HepG2 (cell line): ENCODE measurements around the gene OR6V1.

ENCODE experiments used
- CTCF ChIP-seq: sonication (generic); formaldehyde crosslinking; IDR thresholded peaks from 2 replicates; pipeline ENCODE4 v1.5.0; 2020; ENCODE audit warnings: mild to moderate bottlenecking, missing genetic modification reagents, moderate library complexity
- EZH2 ChIP-seq: conservative IDR thresholded peaks from 2 replicates; pipeline ENCODE4 v1.6.1; 2012; ENCODE audit warnings: mild to moderate bottlenecking, low read depth, low read length, moderate library complexity
- PHF20 ChIP-seq: sonication (generic); formaldehyde crosslinking; IDR thresholded peaks from 2 replicates; pipeline ENCODE4 v1.5.0; 2020; ENCODE audit warnings: mild to moderate bottlenecking, missing genetic modification reagents
- POLR2A ChIP-seq, 2 experiments: IDR thresholded peaks; 2 replicates each; pipeline ENCODE4 v1.6.1; 2011; ENCODE audit warnings: low read depth in 2 of 2, low read length in 2 of 2, mild to moderate bottlenecking in 1 of 2, moderate library complexity in 1 of 2; ENCODE audit not compliant: insufficient read depth in 1 of 2
- REST ChIP-seq, 2 experiments: IDR thresholded peaks; 2 replicates each; pipeline ENCODE4 v1.6.1; 2011 to 2012; ENCODE audit warnings: low read length in 2 of 2, borderline replicate concordance in 1 of 2, low read depth in 1 of 2, mild to moderate bottlenecking in 1 of 2, moderate library complexity in 1 of 2
- RFX5 ChIP-seq: IDR thresholded peaks from 2 replicates; pipeline ENCODE4 v1.6.1; 2011; ENCODE audit warnings: low read depth, low read length, improper control_type of control experiment
- ZBTB1 ChIP-seq: sonication (generic); formaldehyde crosslinking; IDR thresholded peaks from 2 replicates; pipeline ENCODE4 v1.4.0; 2020; ENCODE audit warnings: missing genetic modification reagents, borderline replicate concordance
- ZNF10 ChIP-seq: sonication (generic); formaldehyde crosslinking; IDR thresholded peaks from 2 replicates; pipeline ENCODE4 v1.4.0; 2020; ENCODE audit warnings: mild to moderate bottlenecking, low read depth, missing genetic modification reagents, borderline replicate concordance
- ZNF274 ChIP-seq: sonication (generic); formaldehyde crosslinking; IDR thresholded peaks from 2 replicates; pipeline ENCODE4 v1.5.1; 2020; ENCODE audit warnings: mild to moderate bottlenecking, missing genetic modification reagents
- ZNF512B ChIP-seq: sonication (generic); formaldehyde crosslinking; IDR thresholded peaks from 2 replicates; pipeline ENCODE4 v1.5.1; 2020; ENCODE audit warnings: missing genetic modification reagents, mild to moderate bottlenecking, borderline replicate concordance
- ZNF7 ChIP-seq: IDR thresholded peaks from 2 replicates; pipeline ENCODE4 v1.6.1; 2016; ENCODE audit warnings: missing biosample characterization, missing genetic modification reagents
- ZSCAN25 ChIP-seq: sonication (generic); formaldehyde crosslinking; IDR thresholded peaks from 2 replicates; pipeline ENCODE4 v1.8.0; 2022; ENCODE audit warnings: mild to moderate bottlenecking, missing genetic modification reagents

GRCh38 chr7:143015084-143015483 is 37.1 kb upstream of the OR6V1 start:
- no peak for TF ChIP-seq ZNF512B (CRISPR knock-in tag)
- TF ChIP-seq PHF20 (CRISPR knock-in tag), result no peak
- no peak for TF ChIP-seq CTCF (CRISPR knock-in tag)
- no peak for TF ChIP-seq ZBTB1 (CRISPR knock-in tag)
- no peak for TF ChIP-seq ZNF274 (CRISPR knock-in tag)
- no peak for TF ChIP-seq ZNF7 (CRISPR knock-in tag)
- TF ChIP-seq RFX5, result no peak
- no peak for TF ChIP-seq EZH2
- no peak for TF ChIP-seq ZNF10
- TF ChIP-seq REST (IDR thresholded peaks at IDR 0.05; ENCODE audit: borderline replicate concordance in 1 of 2, low read depth in 1 of 2, low read length in 2 of 2), result no peak
- no peak for TF ChIP-seq POLR2A (IDR thresholded peaks at IDR 0.05; ENCODE audit: insufficient read depth in 1 of 2, low read depth in 2 of 2, low read length in 2 of 2)
- TF ChIP-seq ZSCAN25 (CRISPR knock-in tag), result no peak
